Suprapubic skin (tissue), 4 donors: ENCODE data around the gene RETREG1. TPM values are rescaled to one million over a fixed set of nuclear protein-coding genes. Genes with fewer than 3 reads are reported as not detected.

ENCODE experiments used
- DNase-seq, 2 donors: peaks; one replicate each; pipeline ENCODE4 v3.0.0-alpha.2; 2019; ENCODE audit warnings: low spot score in 2 of 2
- H3K27ac ChIP-seq: fragments of 200-600 bp; sonication (generic); one replicate; pipeline ENCODE4 v1.5.1; 2019
- H3K27me3 ChIP-seq: fragments of 200-600 bp; sonication (generic); one replicate; pipeline ENCODE4 v1.5.1; 2019
- H3K36me3 ChIP-seq: fragments of 200-600 bp; sonication (generic); one replicate; pipeline ENCODE4 v1.5.1; 2019
- H3K4me1 ChIP-seq: fragments of 200-600 bp; sonication (generic); one replicate; pipeline ENCODE4 v1.5.1; 2019
- H3K4me3 ChIP-seq: fragments of 200-600 bp; sonication (generic); one replicate; pipeline ENCODE4 v1.5.1; 2019; ENCODE audit warnings: mild to moderate bottlenecking
- H3K9me3 ChIP-seq: fragments of 200-600 bp; sonication (generic); one replicate; pipeline ENCODE4 v1.5.1; 2019
- EP300 ChIP-seq: sonication (generic); formaldehyde crosslinking; IDR thresholded peaks from one replicate; pipeline ENCODE4 v1.6.1; 2017; ENCODE audit warnings: antibody characterized with exemption
- POLR2A ChIP-seq, 2 donors: fragments of 450-650 bp; IDR thresholded peaks; one replicate each; pipeline ENCODE4 v1.6.1; 2017; ENCODE audit warnings: antibody characterized with exemption in 2 of 2, mild to moderate bottlenecking in 2 of 2, moderate library complexity in 2 of 2
- POLR2AphosphoS5 ChIP-seq, 3 donors: sonication (generic); formaldehyde crosslinking; IDR thresholded peaks; one replicate each; pipeline ENCODE4 v1.6.1; 2017; ENCODE audit warnings: antibody characterized with exemption in 3 of 3
- WGBS: methylation state at CpG from one replicate; pipeline ENCODE4 v1.1.5; 2018; 5-methylcytosine and 5-hydroxymethylcytosine counted together
- total RNA-seq, 4 donors: library from RNA; depleted of rRNA; stranded (reverse); fragments of >200 nt; gene quantifications; one replicate each; pipeline ENCODE4 v1.1.0, GENCODE V29; 2016
- TF ChIP-seq, protein P1 (sequence below), 2 donors: fragments of 200-600 bp in 1 of 2; fragments of 450-650 bp in 1 of 2; sonication (generic) in 1 of 2; IDR thresholded peaks; one replicate each; pipeline ENCODE4 v1.5.1; 2016 to 2019; ENCODE audit warnings: antibody characterized with exemption in 2 of 2, mild to moderate bottlenecking in 1 of 2, moderate library complexity in 1 of 2

RETREG1 gene
- total RNA-seq, 4 donors from 2014 or later, result 24.7 to 47.3 (median 31.4) TPM

DNA sequence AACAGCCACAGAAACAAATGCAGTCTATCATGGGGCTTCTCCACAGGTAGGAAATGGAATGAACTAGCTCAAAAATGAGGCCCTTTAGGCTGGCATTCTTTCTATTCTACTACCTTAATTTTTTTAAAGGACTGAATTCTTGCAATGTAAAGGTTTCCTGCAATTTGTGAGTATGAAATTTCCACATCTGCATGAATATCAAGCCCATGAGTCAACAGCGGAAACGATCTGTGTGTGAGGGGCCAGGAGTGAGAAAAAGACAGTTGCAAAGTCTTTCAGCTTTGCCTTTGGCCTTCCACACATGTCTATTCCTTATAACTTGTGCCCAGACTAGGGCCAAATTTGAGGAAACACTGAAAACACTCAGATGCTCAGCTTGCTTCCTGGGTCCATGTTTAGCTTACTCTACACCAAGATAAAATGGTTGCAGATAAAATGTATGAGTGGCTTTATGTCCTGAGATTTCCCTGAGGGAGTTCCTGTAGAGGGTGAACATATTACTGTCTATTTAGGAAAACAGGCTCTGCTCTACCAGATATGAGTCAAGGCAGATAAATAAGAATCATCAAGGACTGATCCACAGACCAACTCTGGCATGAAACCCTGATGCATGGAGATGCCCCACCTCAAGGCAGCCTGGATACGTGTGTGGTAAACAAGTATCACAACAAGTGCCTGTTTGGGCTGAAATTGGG lies 46.5 kb downstream of the RETREG1 start:
- Histone ChIP-seq H3K9me3 (no peaks in the 10 kb centered on the region), H3K36me3 (no peaks in the 10 kb centered on the region), H3K27ac (no peak overlapping the region), H3K27me3 (no peaks in the 10 kb centered on the region), H3K4me1 (peaks cover 11% of the 10 kb centered on the region), H3K4me3 (no peak overlapping the region)
- 70% methylated on average over 3 of the region's 3 CpGs for WGBS
- TF ChIP-seq EP300 (no peak), POLR2A (IDR thresholded peaks at IDR 0.05) (no peak), POLR2AphosphoS5 (IDR thresholded peaks at IDR 0.05) (no peak)
- TF ChIP-seq, protein P1, sequence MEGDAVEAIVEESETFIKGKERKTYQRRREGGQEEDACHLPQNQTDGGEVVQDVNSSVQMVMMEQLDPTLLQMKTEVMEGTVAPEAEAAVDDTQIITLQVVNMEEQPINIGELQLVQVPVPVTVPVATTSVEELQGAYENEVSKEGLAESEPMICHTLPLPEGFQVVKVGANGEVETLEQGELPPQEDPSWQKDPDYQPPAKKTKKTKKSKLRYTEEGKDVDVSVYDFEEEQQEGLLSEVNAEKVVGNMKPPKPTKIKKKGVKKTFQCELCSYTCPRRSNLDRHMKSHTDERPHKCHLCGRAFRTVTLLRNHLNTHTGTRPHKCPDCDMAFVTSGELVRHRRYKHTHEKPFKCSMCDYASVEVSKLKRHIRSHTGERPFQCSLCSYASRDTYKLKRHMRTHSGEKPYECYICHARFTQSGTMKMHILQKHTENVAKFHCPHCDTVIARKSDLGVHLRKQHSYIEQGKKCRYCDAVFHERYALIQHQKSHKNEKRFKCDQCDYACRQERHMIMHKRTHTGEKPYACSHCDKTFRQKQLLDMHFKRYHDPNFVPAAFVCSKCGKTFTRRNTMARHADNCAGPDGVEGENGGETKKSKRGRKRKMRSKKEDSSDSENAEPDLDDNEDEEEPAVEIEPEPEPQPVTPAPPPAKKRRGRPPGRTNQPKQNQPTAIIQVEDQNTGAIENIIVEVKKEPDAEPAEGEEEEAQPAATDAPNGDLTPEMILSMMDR (IDR thresholded peaks at IDR 0.05), result no peak
- DNase-seq, result no peak

DNA sequence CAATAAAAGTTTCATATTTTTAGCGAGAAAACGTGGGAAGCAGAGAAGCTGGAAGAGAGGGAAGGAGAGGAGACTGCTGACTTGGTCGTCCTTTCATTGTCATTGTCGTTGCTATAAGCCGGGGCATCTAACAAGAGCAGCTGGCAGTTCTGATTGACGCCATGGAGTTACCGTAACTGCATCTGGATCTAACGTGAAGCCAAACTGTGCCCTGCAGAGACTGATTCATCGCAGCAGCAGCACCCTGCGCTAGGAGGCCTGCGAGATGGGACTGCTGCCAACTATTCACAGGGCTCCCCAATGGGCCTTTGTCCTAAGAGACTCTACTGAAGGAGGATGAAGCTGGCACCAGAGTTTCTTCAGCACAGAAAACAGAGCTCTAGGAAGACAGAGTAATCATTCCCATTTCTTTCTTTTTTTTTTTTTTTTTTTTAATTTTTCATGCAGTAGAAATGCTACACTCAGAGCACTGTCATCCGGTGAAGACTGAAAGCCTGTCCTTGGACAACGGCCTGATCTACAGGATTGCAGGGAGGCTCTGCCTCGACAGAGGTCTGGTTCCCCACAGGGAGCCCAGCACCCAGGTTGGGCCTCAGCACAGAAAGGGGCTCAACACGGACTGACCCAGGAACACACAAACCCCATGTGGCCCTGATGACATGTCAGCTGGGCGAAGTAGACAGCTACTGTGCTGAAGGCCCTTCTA lies 47.8 kb downstream of the RETREG1 start:
- Histone ChIP-seq H3K9me3 (no peaks in the 10 kb centered on the region), H3K27me3 (no peaks in the 10 kb centered on the region), H3K27ac (no peak overlapping the region), H3K4me3 (no peak overlapping the region), H3K4me1 (no peaks in the 10 kb centered on the region), H3K36me3 (no peaks in the 10 kb centered on the region)
- no peak for TF ChIP-seq EP300
- no peak for TF ChIP-seq POLR2AphosphoS5 (IDR thresholded peaks at IDR 0.05)
- TF ChIP-seq, protein P1 (IDR thresholded peaks at IDR 0.05), result no peak
- no peak for TF ChIP-seq POLR2A (IDR thresholded peaks at IDR 0.05)
- no peak for DNase-seq
- WGBS, result 53% methylated on average over 16 of the region's 16 CpGs

DNA sequence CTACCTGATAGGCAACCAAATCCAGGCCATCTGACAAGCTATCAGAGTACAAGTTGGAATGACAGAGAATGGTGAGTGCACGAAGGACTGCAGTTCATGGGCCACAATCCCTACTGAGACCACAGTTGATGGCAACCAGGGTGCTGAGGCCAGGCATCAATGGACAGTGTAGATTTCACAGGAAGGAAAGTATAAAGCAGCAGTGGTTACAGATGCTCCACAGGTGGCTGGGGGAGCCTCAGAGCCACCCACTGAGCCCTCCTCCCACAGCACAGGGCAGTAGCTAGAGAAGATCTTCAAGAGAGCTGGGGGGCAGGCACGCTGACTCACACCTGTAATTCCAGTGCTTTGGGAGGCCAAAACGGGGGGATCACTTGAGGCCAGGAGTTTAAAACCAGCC lies 49.4 kb downstream of the RETREG1 start:
- no peak overlapping the region for H3K4me3 ChIP-seq
- H3K4me1 ChIP-seq, result no peaks in the 10 kb centered on the region
- 95% methylated on average over 3 of the region's 3 CpGs for WGBS
- H3K9me3 ChIP-seq, result no peaks in the 10 kb centered on the region
- H3K27me3 ChIP-seq, result no peaks in the 10 kb centered on the region
- no peaks in the 10 kb centered on the region for H3K36me3 ChIP-seq
- DNase-seq, result no peak
- H3K27ac ChIP-seq, result no peak overlapping the region
- TF ChIP-seq EP300 (no peak), POLR2A (IDR thresholded peaks at IDR 0.05) (no peak), POLR2AphosphoS5 (IDR thresholded peaks at IDR 0.05) (no peak)
- TF ChIP-seq, protein P1 (IDR thresholded peaks at IDR 0.05), result no peak

DNA sequence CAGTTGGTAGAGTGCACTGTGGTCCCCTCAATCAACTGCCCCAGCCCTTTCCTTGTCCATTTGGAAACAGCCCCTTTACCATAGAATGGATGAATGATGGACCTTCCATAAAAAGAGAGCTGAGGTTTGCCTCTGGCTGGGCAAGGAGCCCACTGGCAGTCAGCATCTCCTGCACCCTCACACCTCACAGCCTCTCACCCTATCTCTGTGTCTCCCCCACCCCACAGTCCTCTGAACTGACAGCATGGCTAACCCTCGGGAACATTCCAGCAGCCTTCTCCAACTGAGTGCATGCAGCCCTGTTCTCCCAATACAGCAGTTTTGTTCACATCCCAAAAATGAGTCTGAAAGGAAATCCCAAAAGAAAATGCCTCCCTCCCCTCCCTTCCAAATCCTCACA lies 51.7 kb downstream of the RETREG1 start:
- 93% methylated on average over 1 of the region's 1 CpG for WGBS
- no peak overlapping the region for H3K27ac ChIP-seq

More for the DNA sequence above, 51.7 kb downstream of the RETREG1 start:
- H3K27me3 ChIP-seq, result no peaks in the 10 kb centered on the region
- no peaks in the 10 kb centered on the region for H3K36me3 ChIP-seq
- no peaks in the 10 kb centered on the region for H3K9me3 ChIP-seq
- DNase-seq, result no peak
- TF ChIP-seq POLR2AphosphoS5 (IDR thresholded peaks at IDR 0.05) (no peak), POLR2A (IDR thresholded peaks at IDR 0.05) (no peak), EP300 (no peak)
- TF ChIP-seq, protein P1 (IDR thresholded peaks at IDR 0.05), result no peak
- no peaks in the 10 kb centered on the region for H3K4me1 ChIP-seq
- no peak overlapping the region for H3K4me3 ChIP-seq
